Gastrocnemius medialis (tissue), 4 donors: ENCODE results near the gene DCAF4L1. TPM values are rescaled to one million over a fixed set of nuclear protein-coding genes. Genes with fewer than 3 reads are reported as not detected.

Source experiments
- ATAC-seq, 2 donors: fragments of 150-250 bp; one replicate each; pipeline ENCODE4 v1.9.1; 2016
- DNase-seq, 2 donors: peaks; one replicate each; pipeline ENCODE4 v3.0.0-alpha.2; 2019
- H3K27ac ChIP-seq, 4 donors: fragments of 200-600 bp; sonication (generic); 1 replicate in 1 of 4; 2 replicates in 3 of 4; pipeline ENCODE4 v1.5.1; 2016 to 2018; ENCODE audit warnings: mild to moderate bottlenecking in 2 of 4, moderate library complexity in 1 of 4
- H3K27me3 ChIP-seq, 3 donors: fragments of 200-600 bp; sonication (generic) in 2 of 3; 1 replicate in 1 of 3; 2 replicates in 2 of 3; pipeline versions ENCODE4 v1.5.1 to v1.6.0; 2016 to 2019; ENCODE audit warnings: mild to moderate bottlenecking in 1 of 3, moderate library complexity in 1 of 3
- H3K36me3 ChIP-seq, 2 donors: fragments of 200-600 bp; sonication (generic) in 1 of 2; one replicate each; pipeline ENCODE4 v1.5.1; 2017 to 2018
- H3K4me1 ChIP-seq, 2 donors: fragments of 200-600 bp; sonication (generic) in 1 of 2; one replicate each; pipeline ENCODE4 v1.5.1; 2016 to 2017; ENCODE audit warnings: mild to moderate bottlenecking in 2 of 2
- H3K4me3 ChIP-seq, 4 donors: fragments of 200-600 bp; sonication (generic) in 3 of 4; 1 replicate in 1 of 4; 2 replicates in 3 of 4; pipeline ENCODE4 v1.5.1; 2016 to 2019; ENCODE audit warnings: mild to moderate bottlenecking in 2 of 4
- H3K9me3 ChIP-seq, 3 donors: fragments of 200-600 bp; sonication (generic) in 2 of 3; 1 replicate in 1 of 3; 2 replicates in 2 of 3; pipeline ENCODE4 v1.5.1; 2016 to 2019
- CTCF ChIP-seq, 5 experiments: fragments of 450-650 bp in 3 of 5; fragments of 200-600 bp in 2 of 5; sonication (generic) in 2 of 5; IDR thresholded peaks in 4 of 5; conservative IDR thresholded peaks in 1 of 5; 1 replicate in 4 of 5; 2 replicates in 1 of 5; pipeline ENCODE4 v1.5.1; 2016 to 2019; ENCODE audit warnings: antibody characterized with exemption in 5 of 5, mild to moderate bottlenecking in 3 of 5, moderate library complexity in 3 of 5
- POLR2A ChIP-seq, 2 donors: fragments of 450-650 bp; IDR thresholded peaks; one replicate each; pipeline ENCODE4 v1.6.1; 2017; ENCODE audit warnings: antibody characterized with exemption in 2 of 2, mild to moderate bottlenecking in 2 of 2, moderate library complexity in 2 of 2
- in situ Hi-C, 4 donors: fragments of 200-750 bp; cut with MboI; loops; one replicate each; pipeline versions ENCODE4 v1.15.0 to v1.8.0; 2017; ENCODE audit warnings: low sequenced_read_pairs in 4 of 4
- intact Hi-C: fragments of 100-400 bp; cut with DNase I; formaldehyde crosslinking; loops from one replicate; pipeline ENCODE4 v1.15.1; 2023; ENCODE audit warnings: low total_unique reads
- total RNA-seq, 4 donors: library from RNA; depleted of rRNA; stranded (reverse); fragments of >200 nt; gene quantifications; one replicate each; pipeline versions ENCODE4 v1.1.0 to v1.2.3, GENCODE V29; 2016

The DCAF4L1 gene
- total RNA-seq, 4 donors from 2014 or later: 0.20 to 1.7 (median 0.70) TPM

DNA sequence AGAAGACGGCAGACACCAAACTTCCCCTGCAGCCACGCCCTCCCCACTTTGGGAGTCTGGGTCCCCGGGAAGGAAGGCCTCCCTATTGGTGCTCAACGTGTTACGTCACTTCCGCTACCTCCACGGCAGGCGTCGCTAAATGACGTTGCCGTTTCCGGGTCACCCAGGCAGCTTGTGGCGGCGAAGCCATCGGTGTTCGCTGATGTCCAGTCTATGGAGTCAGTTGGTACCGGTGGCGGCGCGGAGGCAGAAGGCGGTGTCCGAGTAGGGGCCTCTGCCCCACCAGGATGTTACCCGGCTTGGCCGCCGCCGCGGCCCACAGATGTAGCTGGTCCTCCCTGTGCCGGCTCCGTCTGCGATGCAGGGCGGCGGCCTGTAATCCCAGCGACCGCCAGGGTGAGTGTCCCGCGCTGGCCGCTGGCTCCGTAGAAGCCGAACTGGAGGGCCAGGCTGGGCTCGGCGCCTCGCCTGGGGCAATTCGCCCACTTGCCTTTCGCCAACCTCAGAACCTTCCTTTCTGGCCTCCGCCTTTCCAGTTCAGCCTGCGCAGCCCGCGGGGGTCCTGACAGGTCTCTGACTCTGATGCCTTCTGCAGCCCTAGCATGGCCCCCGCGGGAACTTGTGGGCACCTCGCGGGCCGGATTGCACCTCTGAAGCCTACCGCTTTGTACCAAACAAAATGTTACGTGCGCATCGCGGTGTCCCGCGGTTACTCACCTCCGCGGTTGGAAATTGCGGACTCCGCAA lies 9.0 kb downstream of the DCAF4L1 start, which contains the start of gene SLC30A9:
SLC30A9 (plus strand) TSS at position 166 of the 747 bp plus-strand sequence; CDS start at position 288, 122 bp downstream.
- Histone ChIP-seq H3K4me3 (peak within 1 kb of the TSS; percentile 91 to 98 (median 94)), H3K36me3 (no peaks in the 10 kb centered on the region), H3K9me3 (no peaks in the 10 kb centered on the region), H3K27me3 (no peaks in the 10 kb centered on the region), H3K27ac (peak within 1 kb of the TSS; percentile 81 to 90 (median 86)), H3K4me1 (peaks cover 43 to 45% of the 10 kb centered on the region in 2 donors)
- DNase-seq: peak; percentile 93
- TF ChIP-seq CTCF (IDR thresholded peaks at IDR 0.05 in 4 of 5, conservative IDR thresholded peaks at IDR 0.05 in 1 of 5) (peak; percentile 29 to 60 (median 45)), POLR2A (IDR thresholded peaks at IDR 0.05) (peak; percentile 75 to 81)
- intact Hi-C loops: loop anchor here (1.0 to 5.0 kb wide), 2 partner anchors 55 to 587 kb away; partner anchors contain the start of gene TMEM33
- in situ Hi-C loops: no loop called here
- peak; percentile 99 to 100 for ATAC-seq

- DNase-seq (no peak), ATAC-seq (no peak)
- intact Hi-C loops (loop anchor here (5.0 kb wide), 1 partner anchor 585 kb away; no protein-coding TSS in a partner anchor), in situ Hi-C loops (no loop called here)
- H3K4me1 ChIP-seq: peaks cover 43 to 45% of the 10 kb centered on the region in 2 donors
- H3K27me3 ChIP-seq: no peaks in the 10 kb centered on the region
- no peaks in the 10 kb centered on the region for H3K9me3 ChIP-seq
- H3K36me3 ChIP-seq: no peaks in the 10 kb centered on the region
- H3K4me3 ChIP-seq: peak overlapping the region in 2 of 4 donors; percentile 91 to 95
- no peak overlapping the region for H3K27ac ChIP-seq
- TF ChIP-seq POLR2A (IDR thresholded peaks at IDR 0.05) (no peak), CTCF (IDR thresholded peaks at IDR 0.05 in 4 of 5, conservative IDR thresholded peaks at IDR 0.05 in 1 of 5) (no peak)
These were observed 10.6 kb downstream of the DCAF4L1 start for GRCh38 chr4:41991916-41992767.

DNA sequence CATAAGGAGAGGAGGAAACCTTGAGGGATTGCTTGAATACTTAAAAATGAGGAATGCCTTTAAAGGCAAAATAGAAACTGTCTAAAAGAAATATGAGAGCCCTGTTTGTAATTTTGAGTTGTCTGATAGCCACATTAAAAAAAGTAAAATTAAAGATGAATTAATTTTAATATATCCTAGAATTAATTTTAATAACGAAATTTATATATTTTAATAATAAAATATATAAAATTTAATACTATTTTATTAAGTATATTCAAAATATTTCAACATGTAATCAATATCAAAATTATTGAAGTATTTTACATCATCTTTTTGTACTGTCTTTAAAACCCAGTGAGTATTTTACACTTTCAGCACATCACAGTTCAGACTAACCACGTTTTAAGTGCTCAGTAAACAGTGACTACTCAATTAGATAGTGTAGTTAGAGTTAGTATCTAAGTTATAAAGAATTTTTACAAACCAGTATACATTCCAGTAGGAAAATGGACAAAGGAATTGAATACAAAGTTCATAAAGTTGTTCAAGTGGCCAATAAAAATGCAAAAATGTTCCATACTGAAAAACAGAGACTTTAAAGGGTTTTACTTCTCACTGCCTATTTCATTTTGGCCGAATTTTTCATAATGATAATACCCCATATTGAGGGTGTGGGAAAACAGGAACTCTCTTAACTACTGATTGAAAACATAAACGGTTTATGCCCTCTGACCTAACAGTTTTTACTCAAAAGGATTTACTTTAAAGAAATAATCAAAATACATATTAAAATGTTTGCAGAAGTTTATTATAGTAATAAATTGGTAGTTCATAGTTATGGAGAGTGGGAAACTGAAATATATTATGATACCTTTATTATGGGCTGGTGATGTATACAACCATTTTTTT lies 11.7 kb downstream of the DCAF4L1 start:
- no peak for DNase-seq
- in situ Hi-C loops: no loop called here
- Histone ChIP-seq H3K4me3 (no peak overlapping the region), H3K4me1 (peaks cover 37 to 43% of the 10 kb centered on the region in 2 donors), H3K9me3 (no peaks in the 10 kb centered on the region), H3K27ac (no peak overlapping the region), H3K36me3 (no peaks in the 10 kb centered on the region), H3K27me3 (no peaks in the 10 kb centered on the region)
- intact Hi-C loops: loop anchor here (5.0 kb wide), 1 partner anchor 584 kb away; no protein-coding TSS in a partner anchor
- TF ChIP-seq CTCF (IDR thresholded peaks at IDR 0.05 in 4 of 5, conservative IDR thresholded peaks at IDR 0.05 in 1 of 5) (no peak), POLR2A (IDR thresholded peaks at IDR 0.05) (no peak)
- no peak for ATAC-seq

DNA sequence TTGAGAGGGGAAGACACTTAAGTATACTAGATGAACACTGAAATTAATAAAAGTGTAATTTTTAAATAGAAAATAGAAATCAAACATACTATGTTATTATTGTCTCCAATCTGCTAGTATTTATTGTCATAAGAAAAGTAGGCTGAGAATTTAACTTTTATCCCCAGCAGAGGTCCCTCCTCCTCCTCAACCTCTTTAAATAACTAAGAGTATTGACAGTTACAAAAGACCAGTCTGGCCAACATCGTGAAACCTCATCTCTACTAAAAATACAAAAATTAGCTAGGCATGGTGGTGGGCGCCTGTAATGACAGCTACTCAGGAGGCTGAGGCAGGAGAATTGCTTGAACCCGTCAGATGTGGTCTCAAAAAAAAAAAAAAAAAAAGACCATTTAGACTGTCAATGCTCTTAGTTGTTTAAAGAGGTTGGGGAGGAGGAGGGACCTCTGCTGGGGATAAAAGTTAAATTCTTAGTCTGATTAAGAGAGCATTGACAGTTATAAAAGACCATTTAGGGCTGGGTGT lies 13.0 kb downstream of the DCAF4L1 start:
- H3K27ac ChIP-seq: no peak overlapping the region
- ATAC-seq: no peak

More for the DNA sequence above, 13.0 kb downstream of the DCAF4L1 start:
- no peak for TF ChIP-seq POLR2A (IDR thresholded peaks at IDR 0.05)
- TF ChIP-seq CTCF (IDR thresholded peaks at IDR 0.05 in 4 of 5, conservative IDR thresholded peaks at IDR 0.05 in 1 of 5): no peak
- intact Hi-C loops (loop anchor here (5.0 kb wide), 1 partner anchor 583 kb away; no protein-coding TSS in a partner anchor), in situ Hi-C loops (no loop called here)
- Histone ChIP-seq H3K4me3 (no peak overlapping the region), H3K9me3 (no peaks in the 10 kb centered on the region), H3K36me3 (no peaks in the 10 kb centered on the region), H3K4me1 (peaks cover 26 to 31% of the 10 kb centered on the region in 2 donors), H3K27me3 (no peaks in the 10 kb centered on the region)
- DNase-seq: no peak
